GM18499 (cell line): ENCODE measurements around the gene PLEKHG7.
A peak's percentile ranks its signal among the peaks of the same experiment; 100 is the strongest.
"Not testable (repeated sequence)": the region's sequence is repeated elsewhere in the genome, so short reads cannot be mapped to it uniquely, and the experiment has no call there.

Experiments used
- ATAC-seq: cut with Tn5 transposase; IDR thresholded peaks from one replicate; pipeline ENCODE4 v1.9.1; 2021; ENCODE audit warnings: moderate number of reproducible peaks; ENCODE audit not compliant: insufficient read depth, unreplicated experiment

Gene PLEKHG7

DNA sequence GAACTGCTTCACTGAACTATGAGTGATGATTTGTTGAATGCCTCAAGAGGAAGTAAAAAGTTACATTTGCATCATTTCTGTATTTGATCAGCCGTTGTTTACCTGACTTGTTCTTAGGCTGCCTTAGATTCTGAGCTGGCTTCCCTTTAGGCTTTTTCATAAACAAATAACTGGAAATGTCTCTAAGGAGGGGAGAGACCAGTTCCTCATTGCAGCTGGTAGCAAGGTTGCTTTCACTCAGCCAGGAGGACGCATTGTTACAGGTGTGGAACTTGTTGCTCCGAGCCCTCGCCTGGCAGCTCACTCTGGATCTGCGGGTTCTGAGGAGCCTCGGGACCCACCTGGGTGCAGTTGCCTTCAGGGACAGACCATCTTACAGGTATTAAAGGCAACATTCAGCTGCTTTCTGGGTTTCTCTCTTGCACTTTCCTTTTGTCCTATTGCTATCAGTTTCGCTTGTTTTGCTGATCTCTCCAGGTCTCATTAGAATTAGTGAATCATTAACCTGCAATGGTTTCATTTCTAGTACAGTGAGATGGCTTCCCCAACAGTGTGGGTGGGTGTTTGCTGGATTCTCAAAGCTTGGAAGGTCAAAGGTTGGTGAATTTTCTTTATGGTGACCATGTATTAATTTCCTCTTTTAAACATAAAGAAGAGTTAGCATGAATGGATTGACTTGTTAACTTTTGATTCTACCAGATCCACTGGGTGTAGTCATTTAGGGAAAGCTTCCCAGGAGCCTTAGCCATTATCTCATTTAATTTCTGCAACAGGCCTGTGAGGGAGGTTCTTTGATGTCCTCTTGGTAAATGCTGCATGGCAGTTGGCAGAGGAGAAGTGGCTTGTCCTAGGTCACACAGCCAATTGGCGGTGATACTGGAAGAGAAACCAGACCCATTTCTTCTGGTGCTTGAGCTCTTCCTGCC is at the start of gene PLEKHG7:
Gene PLEKHG7 (plus strand): TSS at position 236 of the 926 bp plus-strand sequence. CDS start 3,643 bp downstream, outside the sequence.
- ATAC-seq: peak; percentile 91

GRCh38 chr12:92654256-92654655 is 48.5 kb upstream of the PLEKHG7 start:
- not testable (repeated sequence) for ATAC-seq

GRCh38 chr12:92654929-92655328 is 47.9 kb upstream of the PLEKHG7 start:
- ATAC-seq: no peak

GRCh38 chr12:92656911-92657310 is 45.9 kb upstream of the PLEKHG7 start:
- ATAC-seq: no peak

GRCh38 chr12:92657770-92658169 is 45.0 kb upstream of the PLEKHG7 start:
- no peak for ATAC-seq

DNA sequence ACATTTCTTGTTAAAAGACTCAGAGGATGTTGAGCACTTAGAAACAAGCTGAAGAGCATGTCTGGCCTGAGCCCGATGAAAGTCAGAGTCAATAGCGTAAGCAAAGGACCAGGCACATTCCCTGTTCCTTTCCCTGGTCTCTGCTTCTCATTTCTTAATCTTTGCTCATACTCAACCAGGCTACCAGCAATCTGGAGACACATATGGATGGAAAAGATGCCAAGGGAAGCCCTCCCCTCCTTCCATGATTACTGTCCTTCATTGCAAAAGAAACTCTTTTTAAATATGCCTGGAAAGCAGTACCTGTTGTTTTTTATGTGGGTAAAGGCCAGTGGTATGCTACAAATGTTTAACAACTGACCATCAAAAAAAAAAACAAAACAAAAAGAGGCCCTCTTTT is 44.2 kb upstream of the PLEKHG7 start:
- ATAC-seq: no peak

GRCh38 chr12:92661269-92661668 is 41.5 kb upstream of the PLEKHG7 start:
- ATAC-seq: no peak

- ATAC-seq: no peak
Measured at GRCh38 chr12:92665496-92665895, 37.3 kb upstream of the PLEKHG7 start.

DNA sequence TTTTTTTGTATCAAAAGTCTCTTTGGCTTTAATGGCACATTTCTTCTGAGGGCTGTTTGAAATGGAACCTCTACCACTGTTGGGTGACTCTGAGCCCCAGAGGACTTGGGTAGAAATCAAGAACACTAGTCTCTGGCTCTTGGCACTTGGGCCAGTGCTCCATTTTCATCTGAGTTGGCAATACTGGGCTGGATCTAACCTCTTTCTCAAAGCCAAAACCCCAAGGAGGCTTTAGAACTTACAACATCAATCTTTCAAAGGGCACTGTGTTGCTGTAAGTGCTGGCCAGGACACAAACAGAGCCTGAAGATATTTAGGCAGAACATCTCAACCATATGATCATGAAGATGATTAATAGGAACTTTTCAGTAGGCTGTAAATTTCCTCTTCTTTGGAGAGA is 34.0 kb upstream of the PLEKHG7 start:
- no peak for ATAC-seq

GRCh38 chr12:92671524-92671923 is 31.3 kb upstream of the PLEKHG7 start:
- not testable (repeated sequence) for ATAC-seq

GRCh38 chr12:92673756-92674155 is 29.0 kb upstream of the PLEKHG7 start:
- ATAC-seq: no peak

- no peak for ATAC-seq
Measured at GRCh38 chr12:92674500-92674899, 28.3 kb upstream of the PLEKHG7 start.

DNA sequence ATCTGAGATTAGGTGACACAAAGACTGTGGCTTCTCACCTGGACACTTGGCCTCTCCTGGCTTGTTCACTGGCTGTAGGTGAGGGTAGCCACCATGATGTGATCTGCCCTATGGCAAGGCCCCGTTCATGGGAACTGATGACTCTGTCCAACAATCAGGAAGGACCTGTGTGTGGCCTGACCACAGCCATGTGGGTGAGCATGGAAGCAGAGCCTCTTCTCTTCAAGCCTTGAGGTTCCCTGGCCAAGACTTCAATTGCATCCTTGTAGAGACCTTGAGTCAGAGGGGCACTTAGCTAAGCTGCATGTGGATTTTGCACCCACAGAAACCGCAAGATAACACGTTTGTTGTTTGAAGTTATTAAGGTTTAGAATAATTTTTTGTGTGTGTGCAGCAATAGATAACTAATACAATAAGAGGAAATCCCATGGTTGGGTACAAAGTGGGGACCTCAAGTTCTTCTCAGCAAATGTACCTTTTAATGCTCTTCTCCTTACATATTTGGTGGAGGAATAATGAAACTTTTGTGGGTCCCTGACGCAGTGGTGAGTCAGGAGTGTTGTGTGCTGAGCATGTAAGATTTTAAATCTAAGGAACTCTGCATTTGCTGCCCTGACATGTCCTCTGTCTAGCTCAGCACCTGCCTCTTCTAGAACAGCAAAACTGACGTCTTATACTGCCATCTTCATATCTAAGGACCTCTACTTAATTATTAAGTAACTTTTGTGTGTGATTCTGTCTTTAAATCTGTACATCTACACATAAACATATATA is 27.5 kb upstream of the PLEKHG7 start:
- no peak for ATAC-seq

GRCh38 chr12:92676710-92677109 is 26.1 kb upstream of the PLEKHG7 start:
- ATAC-seq: no peak

DNA sequence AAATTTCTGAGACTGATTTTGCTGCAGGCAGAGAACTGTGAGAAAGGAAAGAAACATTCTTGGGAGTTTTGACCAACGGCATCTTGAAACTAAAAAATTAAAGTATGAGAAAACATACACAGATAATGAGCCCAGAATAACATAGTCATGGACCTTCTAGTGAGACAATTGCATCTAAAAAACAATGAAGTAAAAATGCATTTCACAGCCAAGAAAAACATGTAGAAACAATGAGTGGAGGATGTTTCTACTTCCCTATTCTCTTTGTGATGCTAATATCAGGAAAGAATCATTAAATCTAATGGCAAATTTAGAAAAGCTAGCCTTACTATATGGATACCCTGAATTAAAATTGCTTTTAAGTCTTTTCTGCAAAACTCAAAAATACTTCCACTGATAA is 12.2 kb upstream of the PLEKHG7 start:
- ATAC-seq: no peak

GRCh38 chr12:92695056-92695455 is 7.7 kb upstream of the PLEKHG7 start:
- no peak for ATAC-seq

DNA sequence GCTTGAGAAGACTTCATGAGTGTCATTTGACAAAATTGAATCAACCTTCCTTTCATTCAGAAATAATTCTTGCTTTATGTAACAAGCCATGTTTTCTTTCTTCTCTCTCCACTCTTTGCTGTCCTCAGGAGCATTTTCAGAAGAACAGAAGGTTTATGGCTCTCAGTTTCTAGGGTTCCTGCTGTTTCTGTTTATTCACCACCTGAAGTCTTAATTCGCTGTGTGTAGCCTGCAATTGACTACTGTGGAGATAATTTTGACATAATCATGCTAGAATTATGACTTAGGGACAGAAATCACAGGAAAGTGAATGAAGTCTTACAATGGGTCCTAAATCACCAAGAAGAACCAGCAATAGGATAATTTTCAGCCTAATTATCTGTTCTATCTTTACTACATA is 7.2 kb upstream of the PLEKHG7 start:
- ATAC-seq: no peak

DNA sequence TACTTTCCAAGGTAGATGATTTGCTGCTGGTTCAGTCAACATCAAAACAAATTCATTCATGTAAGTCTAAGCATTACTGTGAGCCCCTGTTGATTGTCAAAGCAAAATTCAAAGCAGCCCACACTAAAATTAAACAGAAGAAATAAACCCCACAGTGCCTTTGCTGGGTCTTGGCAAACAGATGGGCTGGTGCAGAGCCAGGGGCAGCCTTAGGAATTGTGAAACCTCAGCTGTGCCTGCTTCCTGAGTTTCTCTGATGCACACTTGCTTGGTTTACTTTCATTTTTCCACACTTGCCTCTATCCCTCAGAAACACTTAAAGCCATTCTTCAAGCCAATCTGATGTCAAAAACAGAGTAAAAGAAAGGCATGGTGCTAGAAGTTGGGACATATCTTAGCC is 6.6 kb upstream of the PLEKHG7 start:
- no peak for ATAC-seq

GRCh38 chr12:92698474-92698873 is 4.3 kb upstream of the PLEKHG7 start:
- no peak for ATAC-seq

- no peak for ATAC-seq
Measured at GRCh38 chr12:92701441-92701840, 1.3 kb upstream of the PLEKHG7 start.

DNA sequence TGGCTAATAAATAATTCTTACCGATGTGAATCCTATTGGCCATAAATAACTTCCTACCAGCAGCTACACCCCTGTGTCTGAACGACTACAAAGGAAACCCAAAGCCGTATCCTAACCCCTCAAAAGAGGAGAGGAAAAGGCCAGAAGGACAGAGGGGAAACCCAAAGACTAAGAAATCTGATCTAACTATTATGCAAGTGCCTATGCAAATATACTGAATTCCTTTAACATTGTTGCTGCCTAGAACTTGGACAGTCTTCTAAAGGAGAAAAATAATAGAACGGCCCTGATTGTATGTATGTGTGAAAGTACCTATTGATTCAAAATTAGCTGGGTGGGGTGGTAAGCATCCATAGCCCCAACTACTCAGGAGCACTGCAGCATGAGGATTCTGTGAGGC is 997 bp downstream of the PLEKHG7 start:
- ATAC-seq: no peak
